HG02610 (cell line): ENCODE data around the gene SSH3.
"Not testable (repeated sequence)": the region's sequence is repeated elsewhere in the genome, so short reads cannot be mapped to it uniquely, and the experiment has no call there.

Experiments
- ATAC-seq: cut with Tn5 transposase; IDR thresholded peaks from one replicate; pipeline ENCODE4 v1.9.1; 2021; ENCODE audit warnings: mild to moderate bottlenecking, moderate library complexity; ENCODE audit not compliant: unreplicated experiment

SSH3 gene

GRCh38 chr11:67303132-67303834, at the start of gene SSH3:
Gene SSH3 (plus strand): TSS chr11:67303530. CDS start chr11:67303626, 96 bp downstream.
- peak; percentile 49 for ATAC-seq

GRCh38 chr11:67253872-67254624, 49.3 kb upstream of the SSH3 start:
- ATAC-seq: no peak

- no peak for ATAC-seq
These were observed 48.5 kb upstream of the SSH3 start for GRCh38 chr11:67254798-67255197.

GRCh38 chr11:67255353-67255752, 48.0 kb upstream of the SSH3 start:
- no peak for ATAC-seq

- ATAC-seq: no peak
These were observed 47.5 kb upstream of the SSH3 start for GRCh38 chr11:67255864-67256263.

- ATAC-seq: no peak
These were observed 46.7 kb upstream of the SSH3 start for GRCh38 chr11:67256477-67257135.

- no peak for ATAC-seq
These were observed 42.9 kb upstream of the SSH3 start for GRCh38 chr11:67260406-67260805.

- ATAC-seq: not testable (repeated sequence)
These were observed 42.3 kb upstream of the SSH3 start for GRCh38 chr11:67260885-67261639.

GRCh38 chr11:67261640-67261945, 41.7 kb upstream of the SSH3 start:
- ATAC-seq: no peak

GRCh38 chr11:67261946-67262681, 41.2 kb upstream of the SSH3 start:
- no peak for ATAC-seq

GRCh38 chr11:67262731-67263675, 40.3 kb upstream of the SSH3 start:
- no peak for ATAC-seq

- no peak for ATAC-seq
These were observed 39.1 kb upstream of the SSH3 start for GRCh38 chr11:67264260-67264659.

GRCh38 chr11:67264877-67265632, 38.3 kb upstream of the SSH3 start:
- ATAC-seq: no peak

- peak; percentile 29 for ATAC-seq
These were observed 37.5 kb upstream of the SSH3 start for GRCh38 chr11:67265633-67266448.

- ATAC-seq: peak; percentile 18
These were observed 36.7 kb upstream of the SSH3 start, which contains the start of gene GRK2 for GRCh38 chr11:67266449-67267187. Gene GRK2 (plus strand): TSS chr11:67266473. CDS start chr11:67266700, 227 bp downstream.

GRCh38 chr11:67267188-67268080, 35.9 kb upstream of the SSH3 start:
- ATAC-seq: no peak
